Measurements from ENCODE around the gene POLH. TPM values are rescaled to one million over a fixed set of nuclear protein-coding genes. Genes with fewer than 3 reads are reported as not detected.
A peak's percentile ranks its signal among the peaks of the same experiment; 100 is the strongest.

The POLH gene
- total and polyA plus RNA-seq, 10 of the 15 experiments (the other 5 are each of a cell fraction or from before 2014, with no cell fraction given) = 5.5 to 33.6 (median 18.6) TPM

DNA sequence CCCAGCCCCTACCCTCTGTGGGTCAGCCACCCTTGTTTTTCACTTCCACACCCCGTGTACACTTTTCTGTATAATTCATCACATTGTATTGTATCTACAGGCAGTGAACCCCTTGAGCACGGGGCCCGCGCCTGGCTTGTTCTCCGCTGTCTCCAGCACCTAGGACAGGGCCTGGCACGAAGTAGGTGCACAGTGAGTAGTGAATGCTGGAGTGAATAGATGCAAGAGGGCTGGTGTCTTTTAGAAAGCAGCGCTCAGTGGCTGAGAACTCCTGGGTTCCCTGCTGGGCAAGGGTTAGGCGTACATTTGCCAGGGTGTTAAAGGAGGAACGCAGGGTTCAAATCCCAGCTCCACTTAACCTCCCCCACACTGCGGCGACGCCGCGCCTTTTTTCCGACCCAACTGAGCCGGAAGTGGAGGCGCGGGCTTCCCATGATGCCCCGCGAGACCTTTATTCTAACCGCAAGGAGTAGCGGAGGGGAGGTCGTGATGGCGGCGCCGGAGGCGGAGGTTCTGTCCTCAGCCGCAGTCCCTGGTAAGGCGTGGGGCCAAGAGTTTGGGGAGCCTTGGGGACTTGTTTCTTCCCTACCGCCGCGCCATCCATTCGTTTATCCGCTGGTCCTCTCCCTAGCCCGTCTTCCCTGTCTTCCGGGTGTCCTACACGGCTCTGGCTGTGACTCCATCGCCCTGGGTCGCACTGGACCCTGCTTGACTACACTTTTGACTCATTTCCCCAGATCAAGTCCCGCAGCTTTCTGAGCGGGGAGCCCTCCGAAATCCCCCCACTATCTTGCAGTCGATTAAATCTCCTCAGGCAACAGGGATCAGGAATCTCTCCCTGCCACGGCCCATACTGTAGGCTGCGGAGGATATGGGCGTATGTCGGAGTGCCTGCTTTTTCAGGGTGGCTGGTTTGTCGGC lies 59.7 kb downstream of the POLH start, which contains the start of gene MAD2L1BP (continued):
- no peak for TF ChIP-seq CBX3 (IDR thresholded peaks at IDR 0.05; ENCODE audit: borderline replicate concordance, low read depth)
- peak; percentile 87 for TF ChIP-seq DPF2 (IDR thresholded peaks at IDR 0.05)
- TF ChIP-seq ZNF274 (IDR thresholded peaks at IDR 0.05; ENCODE audit: insufficient read depth, insufficient read length) = no peak
- TF ChIP-seq TBL1XR1 (IDR thresholded peaks at IDR 0.05; ENCODE audit: low read depth, low read length) = 0 out of 2 replicates have a peak, but pooled peaks have one; percentile 17
- no peak for TF ChIP-seq NR2C2 (IDR thresholded peaks at IDR 0.05; ENCODE audit: borderline replicate concordance, control insufficient read depth, insufficient read length, low read depth)
- no peak for TF ChIP-seq STAT3 (IDR thresholded peaks at IDR 0.05; ENCODE audit: low read depth, low read length)
- TF ChIP-seq EGR1 (IDR thresholded peaks at IDR 0.05; ENCODE audit: borderline replicate concordance in 1 of 2, low read depth in 2 of 2, low read length in 2 of 2) = peak; percentile 6 to 84
- no peak for TF ChIP-seq NFIC (IDR thresholded peaks at IDR 0.05; ENCODE audit: low read depth, low read length)
- peak; percentile 62; the same call in 1 of the 2 replicates for TF ChIP-seq CREM (IDR thresholded peaks at IDR 0.05; ENCODE audit: low read depth)
- TF ChIP-seq ATF7 (IDR thresholded peaks at IDR 0.05; ENCODE audit: low read depth) = peak; percentile 36
- peak; percentile 52; the same call in 1 of the 2 replicates for TF ChIP-seq TCF12 (IDR thresholded peaks at IDR 0.05; ENCODE audit: low read depth, low read length)
- no peak for TF ChIP-seq MYC (IDR thresholded peaks at IDR 0.05; ENCODE audit: insufficient read depth, insufficient read length, insufficient replicate concordance, low read length, severe bottlenecking)
- TF ChIP-seq, protein P1, sequence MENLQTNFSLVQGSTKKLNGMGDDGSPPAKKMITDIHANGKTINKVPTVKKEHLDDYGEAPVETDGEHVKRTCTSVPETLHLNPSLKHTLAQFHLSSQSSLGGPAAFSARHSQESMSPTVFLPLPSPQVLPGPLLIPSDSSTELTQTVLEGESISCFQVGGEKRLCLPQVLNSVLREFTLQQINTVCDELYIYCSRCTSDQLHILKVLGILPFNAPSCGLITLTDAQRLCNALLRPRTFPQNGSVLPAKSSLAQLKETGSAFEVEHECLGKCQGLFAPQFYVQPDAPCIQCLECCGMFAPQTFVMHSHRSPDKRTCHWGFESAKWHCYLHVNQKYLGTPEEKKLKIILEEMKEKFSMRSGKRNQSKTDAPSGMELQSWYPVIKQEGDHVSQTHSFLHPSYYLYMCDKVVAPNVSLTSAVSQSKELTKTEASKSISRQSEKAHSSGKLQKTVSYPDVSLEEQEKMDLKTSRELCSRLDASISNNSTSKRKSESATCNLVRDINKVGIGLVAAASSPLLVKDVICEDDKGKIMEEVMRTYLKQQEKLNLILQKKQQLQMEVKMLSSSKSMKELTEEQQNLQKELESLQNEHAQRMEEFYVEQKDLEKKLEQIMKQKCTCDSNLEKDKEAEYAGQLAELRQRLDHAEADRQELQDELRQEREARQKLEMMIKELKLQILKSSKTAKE (IDR thresholded peaks at IDR 0.05; ENCODE audit: low read depth, poor library complexity, severe bottlenecking) = peak; percentile 58
- TF ChIP-seq, protein P2, sequence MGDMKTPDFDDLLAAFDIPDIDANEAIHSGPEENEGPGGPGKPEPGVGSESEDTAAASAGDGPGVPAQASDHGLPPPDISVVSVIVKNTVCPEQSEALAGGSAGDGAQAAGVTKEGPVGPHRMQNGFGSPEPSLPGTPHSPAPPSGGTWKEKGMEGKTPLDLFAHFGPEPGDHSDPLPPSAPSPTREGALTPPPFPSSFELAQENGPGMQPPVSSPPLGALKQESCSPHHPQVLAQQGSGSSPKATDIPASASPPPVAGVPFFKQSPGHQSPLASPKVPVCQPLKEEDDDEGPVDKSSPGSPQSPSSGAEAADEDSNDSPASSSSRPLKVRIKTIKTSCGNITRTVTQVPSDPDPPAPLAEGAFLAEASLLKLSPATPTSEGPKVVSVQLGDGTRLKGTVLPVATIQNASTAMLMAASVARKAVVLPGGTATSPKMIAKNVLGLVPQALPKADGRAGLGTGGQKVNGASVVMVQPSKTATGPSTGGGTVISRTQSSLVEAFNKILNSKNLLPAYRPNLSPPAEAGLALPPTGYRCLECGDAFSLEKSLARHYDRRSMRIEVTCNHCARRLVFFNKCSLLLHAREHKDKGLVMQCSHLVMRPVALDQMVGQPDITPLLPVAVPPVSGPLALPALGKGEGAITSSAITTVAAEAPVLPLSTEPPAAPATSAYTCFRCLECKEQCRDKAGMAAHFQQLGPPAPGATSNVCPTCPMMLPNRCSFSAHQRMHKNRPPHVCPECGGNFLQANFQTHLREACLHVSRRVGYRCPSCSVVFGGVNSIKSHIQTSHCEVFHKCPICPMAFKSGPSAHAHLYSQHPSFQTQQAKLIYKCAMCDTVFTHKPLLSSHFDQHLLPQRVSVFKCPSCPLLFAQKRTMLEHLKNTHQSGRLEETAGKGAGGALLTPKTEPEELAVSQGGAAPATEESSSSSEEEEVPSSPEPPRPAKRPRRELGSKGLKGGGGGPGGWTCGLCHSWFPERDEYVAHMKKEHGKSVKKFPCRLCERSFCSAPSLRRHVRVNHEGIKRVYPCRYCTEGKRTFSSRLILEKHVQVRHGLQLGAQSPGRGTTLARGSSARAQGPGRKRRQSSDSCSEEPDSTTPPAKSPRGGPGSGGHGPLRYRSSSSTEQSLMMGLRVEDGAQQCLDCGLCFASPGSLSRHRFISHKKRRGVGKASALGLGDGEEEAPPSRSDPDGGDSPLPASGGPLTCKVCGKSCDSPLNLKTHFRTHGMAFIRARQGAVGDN (IDR thresholded peaks at IDR 0.05) = peak; percentile 92
- TF ChIP-seq YY1 (IDR thresholded peaks at IDR 0.05; ENCODE audit: low read depth, low read length) = peak; percentile 95
- peak; percentile 25; the same call in 1 of the 2 replicates for TF ChIP-seq RCOR1 (conservative IDR thresholded peaks at IDR 0.05; ENCODE audit: low read depth, low read length)
- TF ChIP-seq RB1 (IDR thresholded peaks at IDR 0.05; ENCODE audit: borderline replicate concordance) = peak; percentile 95; the same call in 1 of the 2 replicates
- peak; percentile 61 for TF ChIP-seq SMAD1 (IDR thresholded peaks at IDR 0.05; ENCODE audit: low read depth, partially characterized antibody)
- TF ChIP-seq ESRRA (IDR thresholded peaks at IDR 0.05; ENCODE audit: low read length) = no peak
- TF ChIP-seq POLR2AphosphoS5 (IDR thresholded peaks at IDR 0.05; ENCODE audit: low read length) = peak; percentile 94
